Right lobe of liver (tissue), 4 donors: Measurements from ENCODE around the gene GALNT5.

ENCODE experiments used
- CTCF ChIP-seq, 4 donors: fragments of 200-600 bp in 3 of 4; fragments of 450-650 bp in 1 of 4; IDR thresholded peaks; one replicate each; pipeline versions ENCODE4 v1.5.1 to v1.8.0; 2016 to 2022; ENCODE audit warnings: antibody characterized with exemption in 4 of 4, mild to moderate bottlenecking in 2 of 4
- POLR2A ChIP-seq: fragments of 450-650 bp; IDR thresholded peaks from one replicate; pipeline ENCODE4 v1.6.1; 2017; ENCODE audit warnings: antibody characterized with exemption, mild to moderate bottlenecking
- donor health status: DM: no; HTN: no; CAD: no.
- donor health status: DM: no; HTN: no; CAD: no.
- donor health status: DM: no; HTN: yes; CAD: no.

DNA sequence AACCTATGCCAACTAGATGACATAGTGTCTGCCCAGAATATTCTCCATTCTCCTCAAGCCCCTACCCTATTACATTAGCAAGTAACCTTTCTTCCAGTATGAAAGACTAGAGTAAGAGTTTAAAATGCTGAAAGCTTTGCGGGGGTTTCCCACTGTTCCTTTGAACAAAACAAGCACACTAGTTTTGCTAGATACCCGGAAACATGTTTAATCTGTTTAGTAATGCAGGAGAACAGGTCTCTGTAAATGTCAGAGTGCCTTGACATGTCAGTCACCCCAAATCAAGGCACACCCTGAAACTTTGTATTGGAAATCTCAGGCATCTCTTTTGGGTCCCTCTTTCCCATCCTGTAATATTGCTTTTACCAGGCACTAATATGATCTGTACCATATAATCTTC is 11.6 kb downstream of the GALNT5 start:
- TF ChIP-seq POLR2A = no peak
- no peak for TF ChIP-seq CTCF (IDR thresholded peaks at IDR 0.05)
